ENCODE results near the gene PHLDB3.

GRCh38 chr19:43441716-43442115 lies 62.8 kb downstream of the PHLDB3 start:
- TF ChIP-seq CTCF (conservative IDR thresholded peaks at IDR 0.05; ENCODE audit: low read depth, low read length): no peak
- TF ChIP-seq EZH2 (IDR thresholded peaks at IDR 0.05; ENCODE audit: borderline replicate concordance, low read depth, low read length, poor library complexity, severe bottlenecking): no peak

Data from A673 (cell line).